Heart right ventricle (tissue), 16 donors: Measurements from ENCODE around the gene TUFM. TPM values are rescaled to one million over a fixed set of nuclear protein-coding genes. Genes with fewer than 3 reads are reported as not detected.

Source experiments
- ATAC-seq, 8 donors: fragments of 200-7000 bp; cut with Tn5 transposase; one replicate each; pipeline ENCODE4 v1.9.1; 2020; ENCODE audit warnings: mild to moderate bottlenecking in 8 of 8, moderate library complexity in 8 of 8, moderate number of reproducible peaks in 1 of 8
- DNase-seq, 2 donors: peaks; one replicate each; pipeline ENCODE4 v3.0.0-alpha.2; 2020
- H3K27ac ChIP-seq, 10 donors: fragments of 200-600 bp; sonication (generic) in 2 of 10; one replicate each; pipeline versions ENCODE4 v1.5.0 to v1.8.0; 2020 to 2022; ENCODE audit warnings: mild to moderate bottlenecking in 3 of 10
- H3K27me3 ChIP-seq, 7 donors: fragments of 200-600 bp; one replicate each; pipeline ENCODE4 v1.8.0; 2021 to 2022; ENCODE audit warnings: mild to moderate bottlenecking in 2 of 7
- H3K36me3 ChIP-seq, 9 donors: fragments of 200-600 bp; sonication (generic) in 1 of 9; one replicate each; pipeline versions ENCODE4 v1.5.0 to v1.8.0; 2020 to 2022; ENCODE audit warnings: mild to moderate bottlenecking in 2 of 9
- H3K4me1 ChIP-seq, 9 donors: fragments of 200-600 bp; sonication (generic) in 1 of 9; one replicate each; pipeline versions ENCODE4 v1.5.0 to v1.8.0; 2020 to 2022; ENCODE audit warnings: mild to moderate bottlenecking in 4 of 9
- H3K4me3 ChIP-seq, 10 donors: fragments of 200-600 bp; sonication (generic) in 2 of 10; one replicate each; pipeline versions ENCODE4 v1.5.0 to v1.8.0; 2020 to 2022; ENCODE audit warnings: mild to moderate bottlenecking in 7 of 10, moderate library complexity in 2 of 10
- H3K9me3 ChIP-seq, 11 donors: fragments of 200-600 bp in 10 of 11; sonication (generic) in 2 of 11; one replicate each; pipeline versions ENCODE4 v1.5.0 to v1.8.0; 2013 to 2022; ENCODE audit warnings: mild to moderate bottlenecking in 2 of 11, control low read depth in 1 of 11, moderate library complexity in 1 of 11
- WGBS, 2 donors: extraction: QIAGEN DNeasy Blood & Tissue Kit; methylation state at CpG; one replicate each; pipeline ENCODE4 v1.1.7; 2013; ENCODE audit warnings: inconsistent platforms in 1 of 2; 5-methylcytosine and 5-hydroxymethylcytosine counted together
- intact Hi-C, 10 donors: fragments of 100-400 bp; cut with DNase I; formaldehyde crosslinking; loops; one replicate each; pipeline versions ENCODE4 v1.11.1 to v1.14.2; 2022
- polyA plus RNA-seq, 2 donors: library from polyadenylated mRNA; stranded (reverse); fragments of 200-250 nt; gene quantifications; one replicate each; pipeline ENCODE4 v1.2.3, GENCODE V29; 2013
- total RNA-seq, 10 donors: library from RNA; stranded (reverse); fragmentation: NEBNext Ultra II Directional in 3 of 10; extraction: Animal tissue kit (Norgen Biotek cat#: 25700) in 3 of 10; gene quantifications; one replicate each; pipeline versions ENCODE4 v1.2.1 to v1.2.4, GENCODE V29; 2021 to 2023
- TF ChIP-seq, protein P1 (sequence below), 9 donors: fragments of 200-600 bp; sonication (generic) in 2 of 9; IDR thresholded peaks; one replicate each; pipeline versions ENCODE4 v1.5.0 to v1.8.0; 2021 to 2022; ENCODE audit warnings: antibody characterized with exemption in 9 of 9, mild to moderate bottlenecking in 5 of 9, moderate library complexity in 1 of 9
- donor health status: Arrhythmogenic right ventricular cardiomyopathy.
- donor health status: ischemic (EF 13 %, LVEDD 7.1; RV severe dilation, severe dysfunction).
- donor health status: healthy with polysubstance abuse.
- donor health status: DM: no; HTN: yes; CAD: no.
- donor health status: DM: no; HTN: no; CAD: no.
- donor health status: ischemic (EF 25% LVEDD 6.9; RV normal size, moderate dysfunction).
- donor health status: ischemic (EF 25% LVEDD 5.7; RV mildly dilated, moderate dysfunction).
- donor health status: healthy.
- donor health status: DM: yes; HTN: yes; CAD: no.
- donor health status: Ischemic cardiomyopathy.
- donor health status: ischemic (EF 35%, LVEDD 5.7; RV mildly dilated, moderate dysfunction).
- donor health status: nonischemic (EF 11% LVEDD 7.7; RV severe dilation, severe dysfunction).
- donor health status: DM: yes; HTN: yes; CAD: no.
- donor health status: PGD.
- donor health status: ischemic (EF 29% LVEDD 5.4; RV normal size, mild dysfunction).
- donor health status: nonischemic (EF 23%, LVEDD 6.1; RV moderate dilation, normal function).

The TUFM gene
- total and polyA plus RNA-seq, 12 donors = 193 to 362 (median 242) TPM

DNA sequence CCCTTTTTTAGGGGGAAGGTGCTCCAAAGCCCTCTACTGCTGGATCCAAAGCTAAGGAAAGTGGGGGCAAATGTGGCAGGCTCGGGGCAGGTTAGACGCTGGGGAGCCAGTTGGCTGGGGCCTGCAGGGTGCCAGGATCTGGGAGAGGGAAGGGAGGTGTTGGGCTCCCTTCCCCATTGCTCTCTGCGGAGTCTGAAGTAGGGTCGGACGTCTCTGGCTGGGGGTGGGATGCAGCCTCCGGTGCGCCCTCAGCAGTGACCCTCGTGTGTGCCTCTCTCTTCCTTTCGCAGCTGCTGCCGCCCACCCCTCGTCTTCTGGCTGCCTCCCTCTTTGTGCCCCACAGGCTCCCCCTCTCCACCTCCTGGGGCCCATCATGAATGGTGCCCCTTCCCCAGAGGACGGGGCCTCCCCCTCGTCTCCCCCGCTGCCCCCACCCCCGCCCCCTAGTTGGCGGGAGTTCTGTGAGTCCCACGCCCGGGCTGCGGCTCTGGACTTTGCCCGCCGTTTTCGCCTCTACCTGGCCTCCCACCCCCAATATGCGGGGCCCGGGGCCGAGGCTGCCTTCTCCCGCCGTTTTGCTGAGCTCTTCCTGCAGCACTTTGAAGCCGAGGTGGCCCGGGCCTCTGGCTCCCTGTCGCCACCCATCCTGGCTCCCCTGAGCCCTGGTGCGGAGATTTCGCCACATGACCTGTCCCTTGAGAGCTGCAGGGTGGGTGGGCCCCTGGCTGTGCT is 19.7 kb upstream of the TUFM start:
- no peaks in the 10 kb centered on the region for H3K9me3 ChIP-seq
- intact Hi-C loops = loop anchor here in 3 of 10 donors (5.0 to 10.0 kb wide), 2 partner anchors 56 to 59 kb away; partner anchors contain the start of gene RABEP2 (in 2 of the 3)
- TF ChIP-seq, protein P1, sequence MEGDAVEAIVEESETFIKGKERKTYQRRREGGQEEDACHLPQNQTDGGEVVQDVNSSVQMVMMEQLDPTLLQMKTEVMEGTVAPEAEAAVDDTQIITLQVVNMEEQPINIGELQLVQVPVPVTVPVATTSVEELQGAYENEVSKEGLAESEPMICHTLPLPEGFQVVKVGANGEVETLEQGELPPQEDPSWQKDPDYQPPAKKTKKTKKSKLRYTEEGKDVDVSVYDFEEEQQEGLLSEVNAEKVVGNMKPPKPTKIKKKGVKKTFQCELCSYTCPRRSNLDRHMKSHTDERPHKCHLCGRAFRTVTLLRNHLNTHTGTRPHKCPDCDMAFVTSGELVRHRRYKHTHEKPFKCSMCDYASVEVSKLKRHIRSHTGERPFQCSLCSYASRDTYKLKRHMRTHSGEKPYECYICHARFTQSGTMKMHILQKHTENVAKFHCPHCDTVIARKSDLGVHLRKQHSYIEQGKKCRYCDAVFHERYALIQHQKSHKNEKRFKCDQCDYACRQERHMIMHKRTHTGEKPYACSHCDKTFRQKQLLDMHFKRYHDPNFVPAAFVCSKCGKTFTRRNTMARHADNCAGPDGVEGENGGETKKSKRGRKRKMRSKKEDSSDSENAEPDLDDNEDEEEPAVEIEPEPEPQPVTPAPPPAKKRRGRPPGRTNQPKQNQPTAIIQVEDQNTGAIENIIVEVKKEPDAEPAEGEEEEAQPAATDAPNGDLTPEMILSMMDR (IDR thresholded peaks at IDR 0.05) = no peak
- H3K4me3 ChIP-seq = no peak overlapping the region
- H3K27me3 ChIP-seq = no peaks in the 10 kb centered on the region
- 68 to 73% methylated on average over 32 of the region's 32 CpGs for WGBS, 2 donors
- peaks cover 0 to 45% (median 33%) of the 10 kb centered on the region in 9 donors for H3K36me3 ChIP-seq
- H3K27ac ChIP-seq = no peak overlapping the region
- DNase-seq (no peak), ATAC-seq (no peak)
- H3K4me1 ChIP-seq = peaks cover 4 to 27% (median 19%) of the 10 kb centered on the region in 9 donors

DNA sequence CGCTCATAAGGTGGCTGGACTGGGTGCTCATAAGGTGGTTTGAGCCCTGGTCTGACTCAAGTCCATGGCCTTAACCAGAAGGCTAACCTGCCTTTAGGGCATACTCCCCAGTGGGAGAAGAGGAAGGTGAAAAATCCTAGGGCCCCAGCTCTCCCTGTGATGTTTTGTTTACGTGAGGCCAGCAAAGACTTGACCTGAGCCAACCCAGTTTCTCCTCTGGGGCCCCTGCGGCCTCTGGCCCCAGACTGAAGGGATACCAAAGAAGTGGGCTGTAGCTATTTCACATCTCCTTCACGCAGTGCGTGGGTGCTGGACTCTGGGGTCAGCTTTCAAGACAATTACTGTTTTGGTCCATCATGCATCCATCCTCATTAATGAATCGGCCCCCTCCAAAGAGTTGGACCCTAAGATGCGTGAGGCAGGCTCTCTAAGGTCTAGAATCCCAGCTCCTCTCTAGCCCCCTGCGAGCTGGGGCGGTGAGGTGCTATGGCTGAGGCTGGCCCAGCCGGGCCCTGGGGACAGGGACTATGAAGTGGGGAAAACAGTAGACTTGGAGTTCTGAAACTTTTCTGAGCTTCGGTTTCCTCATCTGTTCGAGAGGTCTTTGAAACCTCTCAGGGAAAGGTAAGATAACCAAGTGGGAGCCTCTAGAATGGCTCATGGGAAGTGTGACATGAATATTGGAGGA is 19.0 kb upstream of the TUFM start:
- no peak for DNase-seq
- H3K4me1 ChIP-seq = peaks cover 4 to 27% (median 19%) of the 10 kb centered on the region in 9 donors
- peaks cover 0 to 38% (median 31%) of the 10 kb centered on the region in 9 donors for H3K36me3 ChIP-seq
- 87% methylated on average over 12 of the region's 12 CpGs for WGBS, 2 donors
- H3K27me3 ChIP-seq = no peaks in the 10 kb centered on the region
- H3K27ac ChIP-seq = peak overlapping the region in 3 of 10 donors; percentile 94 to 99 (median 96)
- H3K4me3 ChIP-seq = peak overlapping the region in 4 of 10 donors; percentile 52 to 98 (median 97)
- no peaks in the 10 kb centered on the region for H3K9me3 ChIP-seq
- intact Hi-C loops = loop anchor here in 3 of 10 donors (5.0 to 10.0 kb wide), 2 partner anchors 57 to 60 kb away; partner anchors contain the start of gene RABEP2 (in 2 of the 3)
- no peak for ATAC-seq
- TF ChIP-seq, protein P1 (IDR thresholded peaks at IDR 0.05) = no peak

DNA sequence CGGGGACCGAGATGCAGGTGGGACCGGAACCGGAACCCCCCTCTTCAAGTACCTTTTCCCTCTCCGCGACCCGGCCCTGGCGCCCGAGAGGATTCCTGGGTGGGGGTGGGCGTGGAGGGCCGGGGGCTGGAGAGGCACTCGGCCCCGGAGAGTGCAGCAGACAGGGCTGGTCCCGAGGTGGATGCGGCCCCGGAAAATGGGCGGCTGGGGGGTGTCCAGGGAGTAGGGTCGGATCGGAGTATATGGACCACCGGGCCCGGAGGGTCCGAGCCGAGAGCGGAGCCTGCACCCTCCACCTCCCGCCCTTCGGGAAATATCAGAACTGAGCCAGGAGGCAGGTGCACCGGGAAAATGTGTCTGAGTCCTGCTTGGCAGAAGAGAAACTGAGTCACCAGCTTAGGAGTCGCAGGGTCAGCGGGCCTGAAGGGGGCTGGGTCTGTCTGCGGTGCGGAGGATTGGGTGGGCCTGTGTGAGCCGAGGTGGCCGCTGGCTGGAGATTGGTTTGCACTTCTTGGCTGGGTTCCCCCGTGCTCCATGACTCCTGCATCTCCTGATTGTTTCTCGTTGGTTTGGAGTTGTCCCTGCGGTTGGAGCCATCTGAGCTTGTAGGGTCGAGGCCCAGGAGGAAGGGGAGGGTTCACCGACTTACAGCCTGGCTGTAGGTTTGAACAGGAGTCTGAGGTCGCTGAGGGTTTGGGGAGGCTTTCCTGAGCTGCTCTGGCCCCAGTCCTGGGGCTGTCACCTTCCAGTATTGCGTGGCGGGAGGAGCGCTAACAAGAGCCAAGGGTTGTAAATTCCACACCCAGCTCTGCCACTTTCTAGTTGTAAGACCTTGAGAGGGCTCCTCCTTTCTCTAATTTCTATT is 18.0 kb upstream of the TUFM start:
- 3% methylated on average over 38 to 42 of the region's 42 CpGs for WGBS, 2 donors
- Histone ChIP-seq H3K27me3 (no peaks in the 10 kb centered on the region), H3K9me3 (no peaks in the 10 kb centered on the region), H3K4me3 (peak overlapping the region; percentile 52 to 98 (median 96)), H3K4me1 (peaks cover 4 to 27% (median 19%) of the 10 kb centered on the region in 9 donors), H3K36me3 (peaks cover 0 to 28% (median 21%) of the 10 kb centered on the region in 9 donors), H3K27ac (peak overlapping the region; percentile 93 to 100 (median 98))
- intact Hi-C loops = loop anchor here in 7 of 10 donors (1.0 to 10.0 kb wide), 8 partner anchors 15 to 88 kb away; partner anchors contain the start of genes RABEP2 (in 4 of the 7), TUFM (in 4 of the 7), ATXN2L (in 1 of the 7) and NFATC2IP (in 1 of the 7)
- ATAC-seq = peak in 7 of 8 donors; percentile 1 to 14 (median 5)
- DNase-seq = peak in 1 of 2 donors; percentile 27
- TF ChIP-seq, protein P1 (IDR thresholded peaks at IDR 0.05) = no peak
